Natural killer cell (primary cell): ENCODE results near the gene OSGEP. TPM values are rescaled to one million over a fixed set of nuclear protein-coding genes. Genes with fewer than 3 reads are reported as not detected.
A peak's percentile ranks its signal among the peaks of the same experiment; 100 is the strongest.

Experiments used
- ATAC-seq, 3 donors: fragments of 150-1000 bp in 2 of 3; fragments of 200-7000 bp in 1 of 3; cut with Tn5 transposase; 1 replicate in 1 of 3; 2 replicates in 2 of 3; pipeline ENCODE4 v1.10.0; 2021; ENCODE audit warnings: mild to moderate bottlenecking in 2 of 3, moderate library complexity in 2 of 3
- DNase-seq, 2 donors: peaks; one replicate each; pipeline versions ENCODE4 v3.0.0 to v3.0.0-alpha.2; 2013 to 2021; ENCODE audit warnings: mixed read lengths in 1 of 2
- H3K27ac ChIP-seq: one replicate; pipeline ENCODE4 v1.5.1; 2013; ENCODE audit warnings: mild to moderate bottlenecking, low read length
- H3K27me3 ChIP-seq: one replicate; pipeline ENCODE4 v1.6.1; 2013; ENCODE audit warnings: low read length; ENCODE audit not compliant: control insufficient read depth, insufficient read depth
- H3K36me3 ChIP-seq: one replicate; pipeline ENCODE4 v1.6.1; 2013; ENCODE audit warnings: low read length; ENCODE audit not compliant: control insufficient read depth, insufficient read depth
- H3K4me1 ChIP-seq: one replicate; pipeline ENCODE4 v1.6.1; 2013; ENCODE audit warnings: low read length; ENCODE audit not compliant: control insufficient read depth, insufficient read depth
- H3K4me3 ChIP-seq: one replicate; pipeline ENCODE4 v1.5.1; 2013; ENCODE audit warnings: low read length
- H3K9me3 ChIP-seq: one replicate; pipeline ENCODE4 v1.6.1; 2013; ENCODE audit warnings: low read length; ENCODE audit not compliant: control insufficient read depth, insufficient read depth
- H3K27ac Mint-ChIP-seq, 2 donors: one replicate each; pipeline ENCODE4 v1.8.0; 2022; ENCODE audit warnings: mild to moderate bottlenecking in 2 of 2, mixed read lengths in 2 of 2, moderate library complexity in 1 of 2
- H3K27me3 Mint-ChIP-seq, 2 donors: one replicate each; pipeline ENCODE4 v1.8.0; 2022; ENCODE audit warnings: low read depth in 2 of 2, mixed read lengths in 2 of 2
- H3K36me3 Mint-ChIP-seq: one replicate; pipeline ENCODE4 v1.8.0; 2022; ENCODE audit warnings: mixed read lengths
- H3K4me1 Mint-ChIP-seq, 2 donors: one replicate each; pipeline ENCODE4 v1.8.0; 2022; ENCODE audit warnings: mixed read lengths in 2 of 2
- H3K4me3 Mint-ChIP-seq: one replicate; pipeline ENCODE4 v1.8.0; 2022; ENCODE audit warnings: mild to moderate bottlenecking, moderate library complexity, mixed read lengths
- H3K9me3 Mint-ChIP-seq, 2 donors: one replicate each; pipeline ENCODE4 v1.8.0; 2022; ENCODE audit warnings: mixed read lengths in 2 of 2
- WGBS: methylation state at CpG from one replicate; pipeline ENCODE4 v1.1.7; 2013; ENCODE audit warnings: missing lambda C conversion rate; ENCODE audit not compliant: insufficient coverage; 5-methylcytosine and 5-hydroxymethylcytosine counted together
- intact Hi-C: fragments of 100-400 bp; cut with micrococcal nuclease; formaldehyde crosslinking; loops from one replicate; pipeline ENCODE4 v1.14.2; 2022
- total RNA-seq, 4 donors: library from RNA; stranded (reverse); fragments of 120-200 nt in 1 of 4; gene quantifications; one replicate each; pipeline versions ENCODE4 v1.2.3 to v1.2.4, GENCODE V29; 2013 to 2022
- TF ChIP-seq, protein P1 (sequence below): fragments of 200-600 bp; IDR thresholded peaks from one replicate; pipeline ENCODE4 v1.8.0; 2022; ENCODE audit warnings: antibody characterized with exemption

OSGEP gene
- total RNA-seq, 3 donors from 2014 or later (not counting 1 experiment from before 2014, with no cell fraction given), result 60.1 to 65.4 (median 63.3) TPM

DNA sequence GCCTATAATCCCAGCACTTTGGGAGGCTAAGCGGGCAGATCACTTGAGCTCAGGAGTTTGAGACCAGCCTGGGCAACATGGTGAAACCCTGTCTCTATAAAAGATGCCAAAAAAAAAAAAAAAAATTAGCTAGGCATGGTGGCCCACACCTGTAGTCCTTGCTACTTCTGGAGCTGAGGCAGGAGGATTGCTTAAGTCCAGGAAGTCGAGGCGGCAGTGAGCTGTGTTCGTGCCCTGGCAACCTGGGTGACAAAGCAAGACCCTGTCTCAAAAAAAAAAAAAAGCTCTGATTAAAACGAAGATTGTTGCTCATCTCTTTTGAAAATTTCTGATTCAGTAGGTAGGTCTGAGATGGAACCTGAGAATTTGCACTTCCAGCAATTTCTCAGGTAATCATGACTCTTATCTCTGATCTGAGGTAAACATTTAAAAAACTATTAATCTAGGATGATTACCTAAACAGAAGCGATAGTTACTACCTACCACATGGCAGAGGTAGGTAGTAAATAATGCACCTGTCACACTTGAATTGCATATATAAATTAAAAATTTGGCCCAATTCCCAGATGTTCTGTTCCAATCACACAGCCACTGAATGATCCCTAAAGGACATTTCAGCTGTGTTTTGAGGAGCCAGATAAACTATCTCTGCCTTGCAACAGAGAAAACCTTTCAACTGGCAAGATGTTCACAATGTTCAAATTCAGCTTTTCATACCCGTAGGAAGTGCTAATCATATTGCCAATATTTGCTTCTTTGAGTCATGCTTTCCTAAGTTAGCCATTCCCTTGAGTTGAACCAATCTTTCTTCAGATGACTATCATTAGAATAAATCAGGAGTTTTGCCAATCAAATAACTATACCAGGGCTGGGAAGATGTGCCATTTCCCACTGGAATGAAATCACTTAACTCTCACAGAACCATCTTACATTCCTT is 37.1 kb downstream of the OSGEP start:
- DNase-seq, result no peak
- H3K27me3 Mint-ChIP-seq, result no peaks in the 10 kb centered on the region
- peaks cover 20 to 24% of the 10 kb centered on the region in 2 donors for H3K4me1 Mint-ChIP-seq

DNA sequence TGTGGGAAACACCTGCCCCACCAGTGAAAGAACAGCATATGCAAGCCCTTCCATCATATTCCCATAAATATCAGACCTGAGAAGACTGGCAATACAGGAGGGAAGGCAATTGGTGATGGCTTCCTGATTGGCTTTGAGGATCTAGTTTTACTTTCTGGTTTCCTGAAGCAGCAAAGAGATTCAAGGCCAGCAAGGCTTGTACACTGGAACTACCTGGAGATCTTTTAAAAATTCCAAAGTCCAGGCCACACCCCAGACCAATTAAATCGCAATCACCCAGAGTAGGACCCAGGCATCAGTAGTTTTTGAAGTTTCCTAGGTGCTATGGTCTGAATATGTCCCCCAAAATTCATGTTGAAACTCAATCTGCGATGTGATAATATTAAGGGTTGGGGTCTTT is 38.4 kb downstream of the OSGEP start:
- Histone ChIP-seq H3K4me3 (no peak overlapping the region), H3K27me3 (no peaks in the 10 kb centered on the region), H3K36me3 (no peaks in the 10 kb centered on the region), H3K9me3 (no peaks in the 10 kb centered on the region), H3K4me1 (peaks cover 9% of the 10 kb centered on the region), H3K27ac (no peak overlapping the region)
- Mint-ChIP-seq H3K27ac (peak overlapping the region in 1 of 2 donors; percentile 64), H3K9me3 (no peaks in the 10 kb centered on the region), H3K4me1 (peaks cover 31 to 34% of the 10 kb centered on the region in 2 donors), H3K36me3 (no peaks in the 10 kb centered on the region), H3K27me3 (no peaks in the 10 kb centered on the region), H3K4me3 (no peak overlapping the region)
- ATAC-seq, result no peak
- TF ChIP-seq, protein P1, sequence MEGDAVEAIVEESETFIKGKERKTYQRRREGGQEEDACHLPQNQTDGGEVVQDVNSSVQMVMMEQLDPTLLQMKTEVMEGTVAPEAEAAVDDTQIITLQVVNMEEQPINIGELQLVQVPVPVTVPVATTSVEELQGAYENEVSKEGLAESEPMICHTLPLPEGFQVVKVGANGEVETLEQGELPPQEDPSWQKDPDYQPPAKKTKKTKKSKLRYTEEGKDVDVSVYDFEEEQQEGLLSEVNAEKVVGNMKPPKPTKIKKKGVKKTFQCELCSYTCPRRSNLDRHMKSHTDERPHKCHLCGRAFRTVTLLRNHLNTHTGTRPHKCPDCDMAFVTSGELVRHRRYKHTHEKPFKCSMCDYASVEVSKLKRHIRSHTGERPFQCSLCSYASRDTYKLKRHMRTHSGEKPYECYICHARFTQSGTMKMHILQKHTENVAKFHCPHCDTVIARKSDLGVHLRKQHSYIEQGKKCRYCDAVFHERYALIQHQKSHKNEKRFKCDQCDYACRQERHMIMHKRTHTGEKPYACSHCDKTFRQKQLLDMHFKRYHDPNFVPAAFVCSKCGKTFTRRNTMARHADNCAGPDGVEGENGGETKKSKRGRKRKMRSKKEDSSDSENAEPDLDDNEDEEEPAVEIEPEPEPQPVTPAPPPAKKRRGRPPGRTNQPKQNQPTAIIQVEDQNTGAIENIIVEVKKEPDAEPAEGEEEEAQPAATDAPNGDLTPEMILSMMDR, result no peak
- no peak for DNase-seq
- intact Hi-C loops, result no loop called here
- 91% methylated on average over 2 of the region's 2 CpGs for WGBS

More for the DNA sequence above, 37.1 kb downstream of the OSGEP start:
- ATAC-seq, result no peak
- TF ChIP-seq, protein P1, result no peak
- WGBS, result 67% methylated on average over 6 of the region's 7 CpGs
- Histone ChIP-seq H3K9me3 (no peaks in the 10 kb centered on the region), H3K27me3 (no peaks in the 10 kb centered on the region), H3K36me3 (no peaks in the 10 kb centered on the region), H3K4me1 (peaks cover 9% of the 10 kb centered on the region), H3K4me3 (no peak overlapping the region), H3K27ac (no peak overlapping the region)
- Mint-ChIP-seq H3K27ac (no peak overlapping the region), H3K36me3 (no peaks in the 10 kb centered on the region), H3K4me3 (no peak overlapping the region), H3K9me3 (no peaks in the 10 kb centered on the region)
- intact Hi-C loops, result no loop called here

DNA sequence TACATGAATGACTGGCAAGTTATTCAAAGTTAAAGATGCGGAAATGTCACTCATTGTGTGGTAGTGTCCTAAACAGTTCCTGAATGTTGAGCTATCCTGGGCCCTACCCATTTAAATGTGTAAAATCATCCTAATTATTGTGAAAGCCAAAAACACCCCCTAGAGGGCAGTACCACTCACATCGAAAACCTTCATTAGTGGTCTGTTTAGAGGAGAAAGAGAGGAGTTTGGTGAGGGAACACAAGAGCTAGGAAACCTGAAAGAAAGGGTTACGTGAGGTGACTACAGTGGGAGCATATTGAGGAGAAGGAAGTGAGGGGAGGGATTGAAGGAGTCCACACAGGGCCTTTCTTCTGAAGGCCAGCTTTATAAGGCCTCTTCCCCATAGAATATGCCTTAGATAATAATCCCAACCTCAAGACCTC is 38.8 kb downstream of the OSGEP start:
- Mint-ChIP-seq H3K4me1 (peaks cover 35 to 38% of the 10 kb centered on the region in 2 donors), H3K9me3 (no peaks in the 10 kb centered on the region), H3K27ac (peak overlapping the region in 1 of 2 donors; percentile 64), H3K4me3 (no peak overlapping the region), H3K36me3 (no peaks in the 10 kb centered on the region), H3K27me3 (no peaks in the 10 kb centered on the region)
- Histone ChIP-seq H3K4me3 (no peak overlapping the region), H3K9me3 (no peaks in the 10 kb centered on the region), H3K36me3 (no peaks in the 10 kb centered on the region), H3K27me3 (no peaks in the 10 kb centered on the region), H3K4me1 (peaks cover 9% of the 10 kb centered on the region), H3K27ac (no peak overlapping the region)
- TF ChIP-seq, protein P1, result peak; percentile 73
- ATAC-seq, result peak; percentile 24 to 38 (median 36)
- intact Hi-C loops, result loop anchor here (1.0 to 2.0 kb wide), 2 partner anchors 26 to 73 kb away; partner anchors contain the start of gene PARP2
- WGBS, result 57% methylated on average over 2 of the region's 3 CpGs
- DNase-seq, result peak in 1 of 2 donors; percentile 78
